Fibroblast of pulmonary artery (primary cell): ENCODE data around the gene ROGDI.

Experiments used
- DNase-seq: peaks from one replicate; pipeline ENCODE4 v3.0.0-alpha.2; 2010; ENCODE audit warnings: low read depth
- H3K4me3 ChIP-seq: replicated peaks from 2 replicates; pipeline ENCODE4 v1.5.1; 2011; ENCODE audit warnings: low read depth, mild to moderate bottlenecking, control low read depth, low read length, moderate library complexity
- CTCF ChIP-seq: IDR thresholded peaks from 2 replicates; pipeline ENCODE4 v1.5.1; 2011; ENCODE audit warnings: mild to moderate bottlenecking, control low read depth, low read length, inconsistent platforms; ENCODE audit errors: missing control alignments

ROGDI gene

GRCh38 chr16:4830408-4830807 lies 28.0 kb upstream of the ROGDI start:
- H3K4me3 ChIP-seq = no peak overlapping the region
- TF ChIP-seq CTCF = no peak
- no peak for DNase-seq

- TF ChIP-seq CTCF = no peak
- DNase-seq = no peak
- H3K4me3 ChIP-seq = no peak overlapping the region
Measured at GRCh38 chr16:4828567-4829321, 26.3 kb upstream of the ROGDI start.

- no peak for TF ChIP-seq CTCF
- DNase-seq = no peak
- H3K4me3 ChIP-seq = no peak overlapping the region
Measured at GRCh38 chr16:4826980-4827379, 24.5 kb upstream of the ROGDI start.

DNA sequence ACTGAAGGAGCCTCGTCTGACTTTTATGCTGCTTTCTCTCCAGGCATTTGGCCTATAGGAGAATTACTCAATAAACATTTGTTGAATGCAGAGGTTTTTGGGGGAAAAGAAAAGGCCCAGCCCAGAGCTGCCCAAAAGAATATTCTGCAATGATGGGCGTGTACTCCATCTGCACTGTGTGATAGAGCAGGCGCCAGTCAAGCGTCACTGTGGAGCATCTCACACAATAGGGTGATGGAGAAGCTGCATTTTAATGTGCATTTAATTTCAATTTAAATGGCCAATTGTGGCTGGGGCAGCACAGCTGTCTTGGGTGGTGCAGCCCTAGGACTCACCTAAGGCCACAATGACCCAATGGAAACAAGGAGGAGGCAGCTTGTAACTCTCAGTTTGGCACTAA lies 24.1 kb upstream of the ROGDI start:
- DNase-seq = no peak
- TF ChIP-seq CTCF = no peak
- no peak overlapping the region for H3K4me3 ChIP-seq

DNA sequence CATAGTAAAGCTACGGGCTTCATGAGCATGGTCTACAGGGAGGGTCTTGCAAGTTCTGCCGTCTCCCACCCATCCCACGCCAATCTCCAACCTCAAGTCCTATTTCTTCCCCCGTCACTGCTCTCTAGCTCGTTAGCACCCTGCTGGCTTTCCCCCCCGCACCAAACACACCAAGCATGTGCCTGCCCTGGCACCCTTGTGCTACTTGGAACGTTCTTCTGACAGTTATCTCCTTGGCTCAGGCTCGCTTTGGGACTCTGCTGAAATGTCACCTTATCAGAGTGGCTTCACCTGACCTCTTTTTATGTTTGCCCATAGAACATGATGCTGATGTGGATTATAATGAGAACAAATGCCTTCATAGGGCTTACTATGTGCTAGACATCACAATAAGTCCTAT lies 22.8 kb upstream of the ROGDI start:
- no peak for TF ChIP-seq CTCF
- no peak for DNase-seq
- no peak overlapping the region for H3K4me3 ChIP-seq

DNA sequence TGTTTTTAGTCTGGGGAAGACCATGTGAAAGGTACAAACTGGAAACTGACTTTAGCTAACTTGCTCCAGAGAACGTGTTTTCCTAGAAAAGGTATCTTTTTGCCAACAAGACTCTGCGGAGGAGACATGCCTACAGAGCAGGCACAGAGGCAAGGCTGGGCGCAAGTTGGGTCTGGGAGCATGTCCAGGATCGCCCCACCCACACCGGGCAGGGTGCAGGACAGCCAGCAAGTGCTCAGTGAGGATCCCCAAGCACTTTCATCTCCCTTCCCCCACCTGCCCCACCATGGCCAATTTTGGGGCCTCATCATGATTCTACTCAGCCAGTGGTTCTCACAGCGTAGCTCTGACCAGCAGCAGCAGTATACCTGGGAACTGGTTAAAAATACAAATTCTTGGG lies 18.2 kb upstream of the ROGDI start:
- TF ChIP-seq CTCF = no peak
- DNase-seq = no peak
- no peak overlapping the region for H3K4me3 ChIP-seq

DNA sequence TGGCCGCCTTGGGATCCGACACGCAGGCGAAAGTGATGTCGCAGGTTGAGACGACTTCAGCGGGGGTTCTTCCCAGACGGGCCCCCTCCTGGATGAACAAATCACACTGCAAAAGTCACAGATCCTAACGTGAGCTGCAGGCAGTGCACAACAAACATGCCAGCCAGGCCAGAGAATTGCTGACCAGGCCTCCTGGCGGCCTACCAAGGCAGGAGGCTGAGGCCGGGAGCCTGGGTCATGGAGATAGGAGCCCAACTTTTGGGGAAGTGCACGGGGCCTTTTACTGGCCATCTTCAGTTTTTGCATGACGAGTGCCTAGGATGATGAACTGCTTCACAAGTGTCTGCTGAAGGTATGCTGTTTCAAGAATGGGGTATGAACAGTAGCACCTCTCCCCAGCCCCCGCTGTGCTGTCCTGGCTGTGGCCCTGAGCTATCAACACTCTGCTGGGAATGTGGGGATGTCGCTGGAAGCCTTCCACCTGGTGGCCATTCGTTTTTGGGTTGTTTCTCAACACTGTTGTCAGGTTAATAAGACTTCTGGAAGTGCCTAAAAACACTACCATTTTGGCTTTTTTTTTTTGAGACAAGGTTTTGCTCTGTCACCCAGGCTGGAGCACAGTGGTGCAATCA lies 12.2 kb upstream of the ROGDI start:
- DNase-seq = no peak
- TF ChIP-seq CTCF = no peak
- H3K4me3 ChIP-seq = no peak overlapping the region
